PFSK-1 (cell line): ENCODE measurements around the gene MFNG.

Experiments used
- FOXP2 ChIP-seq: optimal IDR thresholded peaks from 2 replicates; pipeline ENCODE3; 2011; ENCODE audit warnings: borderline replicate concordance, control low read depth, inconsistent platforms; ENCODE audit not compliant: insufficient read depth; ENCODE audit errors: extremely low read length, extremely low read depth
- POLR2AphosphoS5 ChIP-seq: IDR thresholded peaks from 2 replicates; pipeline ENCODE4 v1.6.1; 2012; ENCODE audit warnings: low read depth, mild to moderate bottlenecking, control low read depth, low read length, moderate library complexity
- SIN3A ChIP-seq: IDR thresholded peaks from 2 replicates; pipeline ENCODE4 v1.6.1; 2012; ENCODE audit warnings: mild to moderate bottlenecking, low read length, moderate library complexity, borderline replicate concordance; ENCODE audit not compliant: insufficient read depth
- TAF1 ChIP-seq: IDR thresholded peaks from 2 replicates; pipeline ENCODE4 v1.6.1; 2012; ENCODE audit warnings: low read length, control low read depth, borderline replicate concordance; ENCODE audit not compliant: insufficient read depth
- TF ChIP-seq, protein P1 (sequence below), 2 experiments: IDR thresholded peaks; 2 replicates each; pipeline versions ENCODE4 v1.6.1 to v1.8.0; 2011 to 2012; ENCODE audit warnings: low read depth in 2 of 2, low read length in 2 of 2, control low read depth in 1 of 2, inconsistent platforms in 1 of 2, mild to moderate bottlenecking in 1 of 2, moderate library complexity in 1 of 2; ENCODE audit not compliant: insufficient read depth in 1 of 2

Gene MFNG

DNA sequence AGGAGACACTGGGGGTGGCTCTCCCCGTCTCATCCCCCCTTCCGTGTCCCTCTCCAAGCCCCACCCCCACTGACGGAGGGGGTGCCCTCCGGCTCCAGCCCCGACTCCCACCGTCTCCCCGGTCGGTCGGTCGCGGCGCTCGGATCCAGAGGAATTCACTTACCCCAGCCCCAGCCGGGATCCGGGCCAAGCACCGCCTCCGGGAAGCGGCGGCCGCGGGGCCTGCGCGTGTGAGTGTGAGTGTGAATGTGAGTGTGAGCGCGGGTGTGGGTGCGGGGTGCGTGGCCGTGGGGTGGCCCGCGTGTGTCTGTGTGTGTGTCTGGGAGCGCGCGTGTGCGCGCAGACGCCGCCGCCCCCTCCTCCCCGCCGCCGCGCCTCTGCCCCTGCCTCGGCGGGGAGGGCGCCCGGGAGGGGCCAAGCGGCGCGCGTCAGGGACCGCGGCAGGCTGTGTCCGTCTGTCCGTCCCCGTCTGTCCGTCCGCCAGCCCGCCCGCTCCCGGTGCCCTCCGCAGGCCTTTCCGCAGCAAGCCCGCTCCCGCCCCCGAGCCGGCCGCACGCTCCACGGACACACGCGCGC lies 59.0 kb downstream of the MFNG start, which contains the start of gene ELFN2:
TSS of gene ELFN2 (minus strand) at position 345 of the 576 bp plus-strand sequence. CDS start 51,945 bp downstream, outside the sequence.
- TF ChIP-seq POLR2AphosphoS5 (no peak), FOXP2 (no peak), TAF1 (no peak), SIN3A (no peak)
- TF ChIP-seq, protein P1, sequence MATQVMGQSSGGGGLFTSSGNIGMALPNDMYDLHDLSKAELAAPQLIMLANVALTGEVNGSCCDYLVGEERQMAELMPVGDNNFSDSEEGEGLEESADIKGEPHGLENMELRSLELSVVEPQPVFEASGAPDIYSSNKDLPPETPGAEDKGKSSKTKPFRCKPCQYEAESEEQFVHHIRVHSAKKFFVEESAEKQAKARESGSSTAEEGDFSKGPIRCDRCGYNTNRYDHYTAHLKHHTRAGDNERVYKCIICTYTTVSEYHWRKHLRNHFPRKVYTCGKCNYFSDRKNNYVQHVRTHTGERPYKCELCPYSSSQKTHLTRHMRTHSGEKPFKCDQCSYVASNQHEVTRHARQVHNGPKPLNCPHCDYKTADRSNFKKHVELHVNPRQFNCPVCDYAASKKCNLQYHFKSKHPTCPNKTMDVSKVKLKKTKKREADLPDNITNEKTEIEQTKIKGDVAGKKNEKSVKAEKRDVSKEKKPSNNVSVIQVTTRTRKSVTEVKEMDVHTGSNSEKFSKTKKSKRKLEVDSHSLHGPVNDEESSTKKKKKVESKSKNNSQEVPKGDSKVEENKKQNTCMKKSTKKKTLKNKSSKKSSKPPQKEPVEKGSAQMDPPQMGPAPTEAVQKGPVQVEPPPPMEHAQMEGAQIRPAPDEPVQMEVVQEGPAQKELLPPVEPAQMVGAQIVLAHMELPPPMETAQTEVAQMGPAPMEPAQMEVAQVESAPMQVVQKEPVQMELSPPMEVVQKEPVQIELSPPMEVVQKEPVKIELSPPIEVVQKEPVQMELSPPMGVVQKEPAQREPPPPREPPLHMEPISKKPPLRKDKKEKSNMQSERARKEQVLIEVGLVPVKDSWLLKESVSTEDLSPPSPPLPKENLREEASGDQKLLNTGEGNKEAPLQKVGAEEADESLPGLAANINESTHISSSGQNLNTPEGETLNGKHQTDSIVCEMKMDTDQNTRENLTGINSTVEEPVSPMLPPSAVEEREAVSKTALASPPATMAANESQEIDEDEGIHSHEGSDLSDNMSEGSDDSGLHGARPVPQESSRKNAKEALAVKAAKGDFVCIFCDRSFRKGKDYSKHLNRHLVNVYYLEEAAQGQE (IDR thresholded peaks at IDR 0.05; ENCODE audit: insufficient read depth in 1 of 2, low read depth in 2 of 2, low read length in 2 of 2) = no peak

DNA sequence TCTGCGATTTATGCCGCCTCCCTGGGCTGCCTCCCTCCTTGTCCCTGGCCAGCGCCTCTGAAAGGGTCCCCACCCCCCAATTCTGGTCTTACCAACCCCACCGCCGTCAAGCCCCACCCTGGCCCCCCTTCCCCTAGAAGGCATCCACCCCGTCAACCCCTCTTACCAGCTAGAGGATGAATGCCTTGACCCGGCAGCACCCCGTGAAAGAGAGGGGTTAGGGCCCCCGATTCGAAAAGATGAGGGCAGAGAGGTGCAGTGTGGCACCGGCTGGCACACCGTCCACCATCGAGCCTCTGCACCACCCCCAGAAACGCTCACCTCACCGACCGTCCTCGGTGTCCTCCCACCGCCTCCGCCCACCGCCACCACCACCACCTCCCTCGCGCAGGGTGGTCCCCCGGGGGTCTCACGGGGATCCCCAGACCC lies 59.5 kb downstream of the MFNG start:
- no peak for TF ChIP-seq FOXP2

DNA sequence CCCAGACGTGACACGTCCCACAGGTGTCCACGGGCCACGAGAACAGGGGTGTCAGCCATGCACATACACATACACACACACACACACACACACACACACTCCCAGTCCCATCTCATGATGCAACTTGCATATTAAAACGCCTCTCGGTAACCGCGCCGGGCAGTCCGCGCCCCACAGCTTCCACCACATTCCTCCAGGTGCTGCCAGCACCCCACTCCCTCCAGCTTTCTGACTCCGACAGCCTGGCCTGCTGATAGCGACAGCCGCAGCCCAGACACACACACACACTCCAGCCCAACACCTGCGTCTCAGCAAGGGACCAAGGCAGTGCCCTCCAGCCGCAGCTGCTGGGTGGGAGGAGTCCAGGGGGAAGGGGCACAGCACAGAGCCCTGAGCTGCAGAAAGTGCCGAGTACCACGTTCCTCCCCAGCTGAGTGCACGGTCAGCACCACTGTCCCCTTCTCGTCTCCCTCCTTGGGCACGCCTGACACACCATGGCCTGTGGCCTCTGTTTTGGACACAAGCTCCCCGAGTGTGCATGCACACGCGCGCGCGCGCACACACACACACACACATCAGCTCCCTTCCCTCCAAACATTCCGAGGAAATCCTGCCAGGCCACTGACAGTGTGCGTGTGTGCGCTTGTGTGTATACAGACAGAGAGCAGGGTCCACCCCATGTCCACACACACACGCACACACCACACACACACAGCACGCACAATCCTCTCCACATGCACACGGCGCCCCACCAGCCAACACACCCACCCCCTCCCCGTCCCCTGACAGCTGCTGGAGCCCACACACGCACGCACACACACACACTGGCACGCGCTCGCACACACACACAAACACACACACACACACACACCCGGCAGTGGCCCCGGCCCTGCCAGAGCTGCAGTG lies 60.1 kb downstream of the MFNG start:
- TF ChIP-seq POLR2AphosphoS5 (no peak), SIN3A (no peak), TAF1 (no peak), FOXP2 (no peak)
- TF ChIP-seq, protein P1 (IDR thresholded peaks at IDR 0.05; ENCODE audit: insufficient read depth in 1 of 2, low read depth in 2 of 2, low read length in 2 of 2) = no peak

DNA sequence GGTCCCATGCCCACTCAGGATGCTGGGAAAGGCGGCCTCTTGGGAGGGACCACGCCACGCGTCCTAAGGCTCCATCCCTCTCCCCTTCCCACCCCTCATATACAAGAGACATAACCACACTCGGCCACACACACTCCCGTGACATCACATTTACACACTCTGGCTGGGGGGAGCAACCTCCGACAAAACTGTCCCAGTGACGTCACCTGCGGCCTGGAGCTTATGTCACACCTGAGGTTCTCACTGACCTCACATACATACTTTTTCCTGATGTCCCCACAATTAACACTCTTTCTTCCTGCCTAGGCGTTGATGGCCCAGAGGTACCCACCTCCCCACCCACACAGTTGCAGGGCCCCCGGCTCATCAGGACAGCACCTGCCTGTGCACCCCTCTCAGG lies 60.8 kb downstream of the MFNG start:
- TF ChIP-seq SIN3A (no peak), POLR2AphosphoS5 (no peak), TAF1 (no peak), FOXP2 (no peak)
- TF ChIP-seq, protein P1 (IDR thresholded peaks at IDR 0.05; ENCODE audit: insufficient read depth in 1 of 2, low read depth in 2 of 2, low read length in 2 of 2) = no peak

DNA sequence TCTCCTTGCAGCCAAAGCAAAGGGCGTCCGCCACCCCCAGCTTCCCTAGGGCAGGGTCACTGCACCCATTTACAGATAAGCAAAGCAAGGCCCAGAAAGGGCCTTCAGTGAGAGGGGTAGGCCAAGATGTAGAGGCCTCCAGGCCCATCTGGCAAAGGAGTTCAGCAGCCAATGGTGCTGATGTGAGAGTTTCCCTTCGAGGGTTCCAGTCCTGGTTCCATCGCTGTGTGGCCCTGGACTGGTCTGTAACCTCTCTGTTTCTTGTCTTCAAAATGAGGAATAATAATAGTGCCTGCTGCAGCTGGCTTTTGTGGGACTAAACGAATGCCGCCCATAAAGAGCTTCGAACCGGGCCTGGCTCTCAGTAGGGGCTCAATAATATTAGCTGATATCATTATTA lies 62.9 kb downstream of the MFNG start:
- TF ChIP-seq POLR2AphosphoS5 (no peak), FOXP2 (no peak), SIN3A (no peak), TAF1 (no peak)
- TF ChIP-seq, protein P1 (IDR thresholded peaks at IDR 0.05; ENCODE audit: insufficient read depth in 1 of 2, low read depth in 2 of 2, low read length in 2 of 2) = no peak
